ENCODE results near the gene DNAH6.

Gene DNAH6

GRCh38 chr2:84649487-84650142, 133.3 kb downstream of the DNAH6 start:
- no peak for TF ChIP-seq CTCF (IDR thresholded peaks at IDR 0.05; ENCODE audit: low read depth, low read length, missing control alignments)

GRCh38 chr2:84652431-84652830, 136.1 kb downstream of the DNAH6 start:
- TF ChIP-seq CTCF (IDR thresholded peaks at IDR 0.05; ENCODE audit: low read depth, low read length, missing control alignments), result no peak
- no peak for DNase-seq (ENCODE audit: extremely low read depth, low read depth)
- H3K4me3 ChIP-seq (replicated peaks; ENCODE audit: low read depth, low read length), result no peak overlapping the region

More at GRCh38 chr2:84649487-84650142, 133.3 kb downstream of the DNAH6 start:
- H3K4me3 ChIP-seq (replicated peaks; ENCODE audit: low read depth, low read length), result no peak overlapping the region
- DNase-seq (ENCODE audit: extremely low read depth, low read depth), result no peak

GRCh38 chr2:84653302-84653701, 137.0 kb downstream of the DNAH6 start:
- no peak overlapping the region for H3K4me3 ChIP-seq (replicated peaks; ENCODE audit: low read depth, low read length)
- no peak for DNase-seq (ENCODE audit: extremely low read depth, low read depth)
- TF ChIP-seq CTCF (IDR thresholded peaks at IDR 0.05; ENCODE audit: low read depth, low read length, missing control alignments), result peak; percentile 9

GRCh38 chr2:84654414-84654813, 138.1 kb downstream of the DNAH6 start:
- TF ChIP-seq CTCF (IDR thresholded peaks at IDR 0.05; ENCODE audit: low read depth, low read length, missing control alignments), result no peak
- H3K4me3 ChIP-seq (replicated peaks; ENCODE audit: low read depth, low read length), result no peak overlapping the region
- no peak for DNase-seq (ENCODE audit: extremely low read depth, low read depth)

- H3K4me3 ChIP-seq (replicated peaks; ENCODE audit: low read depth, low read length), result no peak overlapping the region
- DNase-seq (ENCODE audit: extremely low read depth, low read depth), result no peak
- TF ChIP-seq CTCF (IDR thresholded peaks at IDR 0.05; ENCODE audit: low read depth, low read length, missing control alignments), result no peak
Observed at GRCh38 chr2:84669122-84669521, 152.8 kb downstream of the DNAH6 start.

GRCh38 chr2:84674099-84674498, 157.8 kb downstream of the DNAH6 start:
- no peak overlapping the region for H3K4me3 ChIP-seq (replicated peaks; ENCODE audit: low read depth, low read length)
- DNase-seq (ENCODE audit: extremely low read depth, low read depth), result no peak
- no peak for TF ChIP-seq CTCF (IDR thresholded peaks at IDR 0.05; ENCODE audit: low read depth, low read length, missing control alignments)

GRCh38 chr2:84674586-84674985, 158.3 kb downstream of the DNAH6 start:
- no peak overlapping the region for H3K4me3 ChIP-seq (replicated peaks; ENCODE audit: low read depth, low read length)
- no peak for TF ChIP-seq CTCF (IDR thresholded peaks at IDR 0.05; ENCODE audit: low read depth, low read length, missing control alignments)
- no peak for DNase-seq (ENCODE audit: extremely low read depth, low read depth)
